ENCODE measurements around the gene WDR64.
"Not testable (repeated sequence)": the region's sequence is repeated elsewhere in the genome, so short reads cannot be mapped to it uniquely, and the experiment has no call there.

- not testable (repeated sequence) for TF ChIP-seq POLR2AphosphoS5 (IDR thresholded peaks at IDR 0.05); CTCF (IDR thresholded peaks at IDR 0.05; ENCODE audit: poor library complexity, severe bottlenecking); EZH2 (IDR thresholded peaks at IDR 0.05; ENCODE audit: borderline replicate concordance, insufficient read depth, low read length, poor library complexity, severe bottlenecking); MXI1 (conservative IDR thresholded peaks at IDR 0.05; ENCODE audit: poor library complexity, severe bottlenecking)
These were observed 83.4 kb downstream of the WDR64 start for GRCh38 chr1:241735493-241735926.

Data from neural cell (in vitro differentiated cells).